Activated T-cell treated with anti-CD3 and anti-CD28 coated beads, Interleukin-2, amount 50 U/mL, for 4 hours (primary cell): ENCODE results near the gene HDAC4. TPM values are rescaled to one million over a fixed set of nuclear protein-coding genes. Genes with fewer than 3 reads are reported as not detected.

Source experiments
- ATAC-seq, 2 donors: fragments of 200-7000 bp; cut with Tn5 transposase; one replicate each; pipeline ENCODE4 v1.10.0; 2021
- DNase-seq: peaks from one replicate; pipeline ENCODE4 v3.0.0-alpha.2; 2020
- H3K27me3 Mint-ChIP-seq: one replicate; pipeline ENCODE4 v1.8.0; 2021; ENCODE audit warnings: low read depth, mixed read lengths
- H3K36me3 Mint-ChIP-seq: one replicate; pipeline ENCODE4 v1.8.0; 2022; ENCODE audit warnings: mixed read lengths; ENCODE audit not compliant: insufficient read depth
- H3K4me1 Mint-ChIP-seq: one replicate; pipeline ENCODE4 v1.8.0; 2021; ENCODE audit warnings: low read depth, mixed read lengths
- H3K4me3 Mint-ChIP-seq: one replicate; pipeline ENCODE4 v1.8.0; 2021; ENCODE audit warnings: mild to moderate bottlenecking, moderate library complexity, mixed read lengths
- H3K9me3 Mint-ChIP-seq: one replicate; pipeline ENCODE4 v1.8.0; 2021; ENCODE audit warnings: mixed read lengths
- total RNA-seq, 3 donors: library from RNA; stranded (reverse); gene quantifications; one replicate each; pipeline ENCODE4 v1.2.1, GENCODE V29; 2021

Gene HDAC4
- total RNA-seq, 3 donors from 2014 or later: 30.4 to 34.1 (median 31.9) TPM

DNA sequence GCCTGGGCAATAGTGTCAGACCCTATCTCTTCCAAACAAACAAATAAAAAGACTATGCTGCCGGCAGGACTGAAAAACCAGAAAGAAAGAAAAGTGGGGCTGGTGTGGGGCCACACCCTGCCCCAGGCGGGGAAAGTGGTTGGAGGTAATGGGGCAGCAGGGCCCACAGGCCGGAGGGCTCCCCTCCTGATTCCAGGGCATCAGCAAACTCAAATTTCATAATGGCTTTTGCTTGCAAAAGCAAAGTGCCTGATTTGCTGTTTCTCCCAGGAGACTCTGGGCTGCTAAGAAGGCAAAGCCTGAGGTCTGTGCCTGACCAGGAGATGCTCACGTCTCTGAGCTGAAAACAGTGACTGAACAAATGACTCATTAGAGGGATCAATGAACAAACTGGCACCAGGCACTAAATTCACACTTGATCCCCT lies 121.9 kb downstream of the HDAC4 start:
- no peaks in the 10 kb centered on the region for H3K27me3 Mint-ChIP-seq

DNA sequence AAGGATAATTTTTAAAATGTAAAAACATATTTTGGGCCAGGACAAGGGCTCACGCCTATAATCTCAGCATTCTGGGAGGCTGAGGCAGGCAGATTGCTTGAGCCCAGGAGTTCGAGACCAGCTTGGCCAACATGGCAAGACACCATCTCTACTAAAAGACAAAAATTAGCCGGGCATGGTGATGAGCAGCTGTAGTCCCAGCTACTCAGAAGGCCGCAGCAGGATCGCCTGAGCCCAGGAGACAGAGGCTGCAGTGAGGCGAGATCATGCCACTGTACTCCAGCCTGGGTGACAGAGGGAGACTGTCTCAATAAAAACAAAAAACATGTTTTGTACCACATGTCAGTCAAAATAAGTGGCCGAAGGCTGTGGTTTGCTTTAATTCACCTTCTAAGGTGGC lies 122.5 kb downstream of the HDAC4 start:
- Mint-ChIP-seq H3K9me3 (no peaks in the 10 kb centered on the region), H3K36me3 (no peaks in the 10 kb centered on the region), H3K4me1 (peaks cover 47% of the 10 kb centered on the region), H3K4me3 (no peak overlapping the region), H3K27me3 (no peaks in the 10 kb centered on the region)
- ATAC-seq (no peak), DNase-seq (no peak)

More for the DNA sequence above, 121.9 kb downstream of the HDAC4 start:
- no peak for ATAC-seq
- Mint-ChIP-seq H3K9me3 (no peaks in the 10 kb centered on the region), H3K4me1 (peaks cover 46% of the 10 kb centered on the region), H3K36me3 (no peaks in the 10 kb centered on the region), H3K4me3 (no peak overlapping the region)
- DNase-seq: no peak

DNA sequence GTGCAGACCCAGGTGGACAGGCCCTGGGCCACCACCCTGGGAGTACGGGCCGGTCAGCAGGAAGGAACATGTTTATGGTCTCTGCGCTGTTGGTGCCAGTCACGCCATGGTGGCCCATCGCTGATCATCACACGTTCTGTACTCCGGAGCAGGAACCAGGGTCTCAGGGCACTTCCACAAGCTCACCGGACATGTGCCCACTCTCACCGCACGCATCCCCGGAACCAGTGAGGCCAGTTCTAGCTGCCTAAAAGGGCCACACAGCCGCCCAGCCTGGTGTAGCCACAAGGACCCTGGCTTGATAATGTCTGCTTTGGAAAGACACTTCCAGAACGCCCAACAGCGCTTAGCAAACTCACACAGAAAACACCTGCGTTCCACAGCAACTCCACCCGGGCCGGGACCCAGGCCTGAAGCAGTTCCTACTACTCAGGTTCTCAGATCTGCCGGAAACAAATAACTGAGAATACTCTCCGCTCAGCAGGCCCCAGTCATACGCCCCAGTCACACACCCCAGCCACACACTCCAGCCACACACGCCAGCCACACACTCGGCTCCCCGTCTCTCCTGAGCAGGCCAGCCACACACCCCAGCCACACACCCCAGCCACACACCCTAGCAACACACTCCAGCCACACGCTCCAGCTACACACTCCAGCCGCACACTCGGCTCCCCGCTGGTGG lies 123.3 kb downstream of the HDAC4 start:
- Mint-ChIP-seq H3K9me3 (no peaks in the 10 kb centered on the region), H3K27me3 (no peaks in the 10 kb centered on the region), H3K36me3 (peaks cover 3% of the 10 kb centered on the region), H3K4me3 (no peak overlapping the region), H3K4me1 (peaks cover 53% of the 10 kb centered on the region)
- DNase-seq: no peak
- ATAC-seq: no peak

DNA sequence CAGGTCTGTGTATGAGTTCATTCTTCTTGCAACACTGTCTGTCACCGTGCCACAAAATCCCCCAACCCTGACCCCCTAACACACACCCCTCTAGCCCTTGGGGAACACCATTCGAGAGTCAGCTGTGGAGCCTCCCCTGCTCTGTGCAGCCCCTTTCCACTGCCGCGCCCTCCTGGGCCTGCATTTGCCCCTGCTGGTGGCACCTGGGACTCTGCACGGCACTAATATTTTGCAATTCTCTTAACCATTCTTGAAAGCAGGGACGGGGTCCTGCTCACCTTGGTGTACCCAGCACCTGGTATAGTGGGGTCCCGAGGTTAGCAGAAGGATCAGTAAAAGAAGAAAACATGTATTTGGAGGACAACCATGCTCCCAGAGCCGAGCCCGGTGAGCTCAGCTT lies 124.0 kb downstream of the HDAC4 start:
- no peak for DNase-seq
- H3K9me3 Mint-ChIP-seq: no peaks in the 10 kb centered on the region

DNA sequence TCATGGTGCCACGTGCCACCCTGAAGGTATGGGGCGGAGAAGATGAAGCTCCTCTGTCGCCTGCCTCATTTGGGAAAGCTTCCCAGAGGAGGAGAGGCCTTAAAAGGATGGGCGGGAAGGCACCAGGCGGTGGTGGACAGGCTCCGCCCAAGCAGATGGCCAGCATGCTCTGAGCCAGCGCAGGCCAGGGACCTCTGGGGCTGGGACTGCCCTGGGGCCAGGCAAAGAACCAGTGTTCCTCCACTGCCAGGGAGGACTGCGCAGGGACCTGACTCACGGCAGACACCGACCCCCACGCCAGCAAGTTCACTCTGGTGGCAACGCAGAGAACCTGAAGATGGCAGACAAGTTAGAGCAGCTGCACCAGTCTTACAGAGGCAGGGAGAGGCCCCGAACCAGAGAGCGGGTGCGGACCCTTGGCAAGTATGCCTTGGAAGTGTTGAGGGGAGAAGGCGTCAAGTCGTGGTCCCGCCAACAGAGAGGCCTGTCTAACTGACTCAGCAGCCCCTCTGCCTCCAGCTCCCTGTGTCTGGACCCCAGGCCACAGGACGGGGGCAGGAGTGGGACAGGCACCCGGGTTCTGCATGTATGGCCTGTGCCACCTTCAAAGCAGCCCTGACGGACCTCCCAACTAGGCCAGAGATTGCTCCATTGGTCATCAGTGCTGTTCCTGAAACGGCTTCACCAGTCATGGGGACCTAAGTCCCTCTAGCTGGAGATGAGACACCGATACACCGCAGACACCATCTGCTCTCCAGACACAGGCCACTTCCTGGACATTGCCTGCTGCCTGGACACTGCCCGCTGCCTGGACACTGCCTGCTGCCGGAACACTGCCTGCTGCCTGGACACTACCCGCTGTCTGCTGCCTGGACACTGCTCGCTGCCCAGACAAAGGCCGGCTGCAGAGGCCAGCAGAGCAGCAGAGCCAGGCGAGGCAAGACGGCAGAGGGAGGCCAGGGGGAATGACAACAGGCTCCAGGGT lies 124.7 kb downstream of the HDAC4 start:
- DNase-seq (no peak), ATAC-seq (no peak)
- H3K9me3 Mint-ChIP-seq: no peaks in the 10 kb centered on the region
- H3K4me1 Mint-ChIP-seq: peaks cover 62% of the 10 kb centered on the region
- H3K27me3 Mint-ChIP-seq: no peaks in the 10 kb centered on the region
- peaks cover 6% of the 10 kb centered on the region for H3K36me3 Mint-ChIP-seq
- no peak overlapping the region for H3K4me3 Mint-ChIP-seq

More for the DNA sequence above, 124.0 kb downstream of the HDAC4 start:
- no peak for ATAC-seq
- peaks cover 59% of the 10 kb centered on the region for H3K4me1 Mint-ChIP-seq
- no peaks in the 10 kb centered on the region for H3K27me3 Mint-ChIP-seq
- H3K36me3 Mint-ChIP-seq: peaks cover 6% of the 10 kb centered on the region
- H3K4me3 Mint-ChIP-seq: no peak overlapping the region

DNA sequence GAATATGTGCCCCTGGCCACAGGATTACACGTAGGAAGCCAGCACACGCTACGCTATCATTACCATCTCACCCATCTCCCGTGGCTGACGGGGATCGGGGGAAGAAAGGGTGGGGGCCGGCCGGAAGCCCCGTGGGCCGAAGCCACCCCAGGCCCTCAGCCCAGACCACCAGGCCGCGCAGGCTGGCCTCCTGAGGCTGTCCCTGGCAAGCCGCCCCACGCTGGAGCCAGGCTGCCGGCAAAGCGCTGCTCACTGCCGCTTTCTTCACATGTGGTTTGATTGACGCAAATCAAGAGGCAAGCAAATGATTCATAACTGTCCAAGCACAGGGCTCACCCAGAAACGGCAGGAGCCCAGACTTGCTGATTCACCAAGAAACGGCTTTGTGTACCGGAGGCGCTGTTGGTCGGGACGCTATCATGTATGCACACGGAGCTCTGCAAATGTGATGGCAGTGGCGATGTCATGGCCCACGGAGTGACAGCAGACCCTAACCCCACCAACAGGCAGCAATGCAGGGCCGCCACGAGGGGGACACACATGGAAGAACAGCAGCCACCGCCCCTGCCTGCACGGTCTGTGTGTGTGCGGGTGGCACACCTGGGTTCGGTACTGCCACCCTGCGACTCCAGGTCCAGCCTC lies 125.7 kb downstream of the HDAC4 start:
- Mint-ChIP-seq H3K9me3 (no peaks in the 10 kb centered on the region), H3K4me1 (peaks cover 66% of the 10 kb centered on the region), H3K27me3 (no peaks in the 10 kb centered on the region), H3K4me3 (peak overlapping the region; percentile 72), H3K36me3 (peaks cover 7% of the 10 kb centered on the region)
- DNase-seq (peak; percentile 77), ATAC-seq (peak; percentile 88 to 89)

DNA sequence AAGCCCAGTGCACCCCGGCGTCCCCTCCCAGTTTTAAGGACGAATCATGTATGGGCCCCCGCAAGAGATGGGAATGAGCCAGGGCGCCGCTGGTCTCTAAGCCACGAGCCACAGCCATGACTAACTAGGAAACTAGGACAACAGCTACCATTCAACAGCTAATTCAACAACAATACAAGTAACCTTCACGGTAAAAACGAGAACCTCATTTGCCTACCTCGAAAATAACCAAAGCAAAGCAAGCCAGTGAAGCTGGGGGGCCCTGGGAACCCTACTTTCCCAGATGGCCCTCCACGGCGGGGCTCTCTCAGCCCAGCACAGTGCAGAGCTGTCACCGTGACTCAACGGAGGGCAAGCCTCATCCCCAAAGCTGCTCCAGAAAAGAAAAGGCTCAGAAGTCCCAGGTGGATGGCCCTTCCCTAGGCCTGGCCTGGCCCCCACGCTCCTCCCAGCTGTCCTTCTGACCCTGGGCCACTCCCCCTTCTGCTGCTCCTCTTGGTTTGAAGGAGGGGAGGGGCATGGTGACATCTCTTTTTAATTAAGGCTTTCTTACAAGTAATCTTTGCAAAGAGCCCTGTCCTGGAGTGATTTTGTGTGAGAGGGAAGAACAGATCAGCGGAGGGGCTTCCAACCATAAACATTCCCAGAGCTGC lies 126.3 kb downstream of the HDAC4 start:
- DNase-seq (no peak), ATAC-seq (peak; percentile 47 to 49)
- no peaks in the 10 kb centered on the region for H3K9me3 Mint-ChIP-seq
- peaks cover 73% of the 10 kb centered on the region for H3K4me1 Mint-ChIP-seq
- peak overlapping the region; percentile 72 for H3K4me3 Mint-ChIP-seq
- H3K36me3 Mint-ChIP-seq: peaks cover 8% of the 10 kb centered on the region
- no peaks in the 10 kb centered on the region for H3K27me3 Mint-ChIP-seq

DNA sequence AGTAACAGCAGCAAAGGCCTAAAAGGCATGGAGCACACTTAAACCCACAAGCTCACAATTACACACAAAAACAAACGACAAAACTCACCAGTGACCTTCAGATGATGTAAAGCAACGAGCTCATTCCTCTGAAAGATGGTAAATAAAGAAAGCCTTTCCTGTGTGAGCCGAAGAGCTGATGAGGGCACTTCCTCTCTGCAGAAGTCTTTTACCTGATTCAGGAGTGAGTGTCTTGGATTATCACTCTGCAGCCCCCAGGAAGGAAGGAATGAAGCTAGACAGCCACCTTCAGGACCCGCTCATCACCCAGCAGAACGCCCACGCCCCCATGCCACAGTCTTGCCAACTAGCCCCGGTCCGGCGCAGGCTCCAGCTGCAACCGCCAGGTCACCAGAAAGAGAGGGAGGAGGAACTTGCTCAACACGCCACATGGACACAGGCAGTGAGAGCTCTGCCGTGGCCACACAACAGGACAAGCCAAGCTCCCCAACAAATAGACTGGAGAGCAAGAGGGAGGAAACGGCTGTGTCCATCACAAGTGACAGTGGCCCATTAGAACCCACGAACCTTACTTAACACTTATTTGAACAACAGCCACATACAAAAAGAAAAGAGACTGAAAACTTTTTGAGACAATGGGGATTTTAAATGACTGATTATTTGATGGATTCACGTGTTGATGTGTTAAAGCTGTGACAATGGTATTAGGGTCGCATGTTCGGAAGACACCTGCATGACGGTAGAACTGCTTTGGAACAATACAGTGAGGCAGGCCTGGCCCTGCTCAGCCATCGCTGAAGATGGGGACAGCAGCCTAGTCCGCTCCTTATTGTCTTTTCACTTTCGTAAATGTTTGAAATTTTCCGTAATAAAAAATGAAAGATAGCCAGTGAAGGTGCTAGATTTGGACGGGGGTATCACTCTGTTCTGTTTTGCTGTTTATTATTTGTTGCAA lies 127.3 kb downstream of the HDAC4 start:
- Mint-ChIP-seq H3K9me3 (no peaks in the 10 kb centered on the region), H3K4me1 (peaks cover 73% of the 10 kb centered on the region), H3K36me3 (peaks cover 8% of the 10 kb centered on the region), H3K27me3 (no peaks in the 10 kb centered on the region), H3K4me3 (peak overlapping the region; percentile 9)
- DNase-seq: no peak
- ATAC-seq: no peak

DNA sequence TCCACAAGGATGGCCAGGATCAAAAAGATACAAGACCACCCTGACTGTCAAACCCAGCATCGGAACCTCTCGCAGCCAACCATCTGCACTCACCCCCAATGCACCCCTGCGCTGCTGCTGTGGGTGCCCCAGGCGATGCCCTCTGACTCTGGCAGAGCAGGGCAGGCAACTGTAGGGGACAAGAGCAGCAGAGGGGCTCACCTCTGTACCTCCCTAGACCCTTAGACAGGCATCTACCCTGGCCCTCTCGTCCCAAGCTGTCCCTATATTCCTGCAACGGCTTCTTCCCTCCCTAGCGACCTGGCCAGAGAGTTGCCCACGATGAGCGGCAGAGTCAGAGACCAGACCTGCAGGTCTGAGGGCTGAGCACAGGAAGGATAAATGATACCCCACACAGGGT lies 128.2 kb downstream of the HDAC4 start:
- no peak for ATAC-seq
- Mint-ChIP-seq H3K27me3 (no peaks in the 10 kb centered on the region), H3K36me3 (peaks cover 8% of the 10 kb centered on the region), H3K4me3 (no peak overlapping the region), H3K9me3 (no peaks in the 10 kb centered on the region), H3K4me1 (peaks cover 78% of the 10 kb centered on the region)
- DNase-seq: no peak

DNA sequence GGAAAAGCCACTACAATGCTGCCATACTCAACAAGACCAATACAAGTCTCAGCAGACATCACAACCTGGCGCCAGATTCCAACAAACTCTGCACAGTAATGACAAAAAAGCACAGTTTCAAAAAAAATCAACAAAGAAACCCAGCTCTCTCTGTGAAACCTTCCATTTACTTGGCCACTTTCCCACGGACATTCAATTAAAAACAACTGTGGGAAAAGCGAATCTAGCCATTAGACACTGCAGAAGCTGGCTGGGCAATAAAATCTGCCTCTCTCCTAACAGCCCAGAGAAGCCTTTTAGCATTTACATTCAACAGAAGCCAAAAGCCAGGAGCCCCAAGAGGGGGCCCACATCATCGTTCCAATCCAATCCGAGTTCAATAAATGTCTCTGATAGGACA lies 128.9 kb downstream of the HDAC4 start:
- no peak for DNase-seq
- Mint-ChIP-seq H3K27me3 (no peaks in the 10 kb centered on the region), H3K36me3 (peaks cover 8% of the 10 kb centered on the region), H3K4me3 (no peak overlapping the region), H3K4me1 (peaks cover 83% of the 10 kb centered on the region), H3K9me3 (no peaks in the 10 kb centered on the region)
- no peak for ATAC-seq

DNA sequence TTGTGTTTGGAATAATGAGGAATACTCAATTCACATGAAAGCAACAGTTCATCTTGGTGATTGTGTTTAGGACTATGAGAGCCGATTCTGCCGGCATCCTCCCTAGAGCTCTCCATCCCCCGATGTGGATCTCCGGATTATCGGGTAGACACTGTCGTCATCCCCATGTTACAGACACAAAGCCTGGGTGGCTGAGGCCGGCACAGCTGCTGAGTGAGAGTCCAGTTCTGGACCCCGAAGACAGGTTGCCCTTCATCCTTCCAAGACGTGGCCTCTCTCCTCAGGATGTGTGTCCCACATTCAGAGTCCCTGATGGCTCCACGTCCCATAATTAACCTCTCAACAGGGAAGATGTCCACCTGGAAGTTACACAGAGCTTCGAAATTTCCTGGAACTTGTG lies 129.3 kb downstream of the HDAC4 start:
- ATAC-seq: no peak
- Mint-ChIP-seq H3K4me1 (peaks cover 86% of the 10 kb centered on the region), H3K4me3 (no peak overlapping the region), H3K36me3 (peaks cover 8% of the 10 kb centered on the region), H3K9me3 (no peaks in the 10 kb centered on the region), H3K27me3 (no peaks in the 10 kb centered on the region)
- DNase-seq: no peak

DNA sequence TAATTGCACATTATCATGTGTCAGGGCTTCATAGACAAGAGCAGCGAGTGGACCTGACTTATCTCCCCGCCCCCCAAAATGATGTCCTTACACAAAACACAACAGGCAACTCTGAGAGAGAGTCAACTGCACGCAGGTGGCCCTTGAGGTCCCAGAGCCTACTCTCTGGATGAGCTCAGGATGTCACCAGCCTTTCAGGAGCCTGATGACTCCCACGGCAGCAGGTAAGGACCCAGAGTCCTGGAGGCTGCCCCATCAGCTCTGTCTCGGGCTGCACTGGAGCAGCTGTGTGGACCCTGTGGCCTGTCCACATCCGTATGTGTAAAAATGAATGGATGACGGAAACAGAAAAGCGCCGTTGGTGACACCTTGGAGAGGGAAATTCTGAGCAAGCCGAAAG lies 130.9 kb downstream of the HDAC4 start:
- H3K9me3 Mint-ChIP-seq: no peaks in the 10 kb centered on the region
- peaks cover 88% of the 10 kb centered on the region for H3K4me1 Mint-ChIP-seq
- peaks cover 8% of the 10 kb centered on the region for H3K36me3 Mint-ChIP-seq
- no peaks in the 10 kb centered on the region for H3K27me3 Mint-ChIP-seq
- H3K4me3 Mint-ChIP-seq: no peak overlapping the region
- DNase-seq (no peak), ATAC-seq (no peak)

DNA sequence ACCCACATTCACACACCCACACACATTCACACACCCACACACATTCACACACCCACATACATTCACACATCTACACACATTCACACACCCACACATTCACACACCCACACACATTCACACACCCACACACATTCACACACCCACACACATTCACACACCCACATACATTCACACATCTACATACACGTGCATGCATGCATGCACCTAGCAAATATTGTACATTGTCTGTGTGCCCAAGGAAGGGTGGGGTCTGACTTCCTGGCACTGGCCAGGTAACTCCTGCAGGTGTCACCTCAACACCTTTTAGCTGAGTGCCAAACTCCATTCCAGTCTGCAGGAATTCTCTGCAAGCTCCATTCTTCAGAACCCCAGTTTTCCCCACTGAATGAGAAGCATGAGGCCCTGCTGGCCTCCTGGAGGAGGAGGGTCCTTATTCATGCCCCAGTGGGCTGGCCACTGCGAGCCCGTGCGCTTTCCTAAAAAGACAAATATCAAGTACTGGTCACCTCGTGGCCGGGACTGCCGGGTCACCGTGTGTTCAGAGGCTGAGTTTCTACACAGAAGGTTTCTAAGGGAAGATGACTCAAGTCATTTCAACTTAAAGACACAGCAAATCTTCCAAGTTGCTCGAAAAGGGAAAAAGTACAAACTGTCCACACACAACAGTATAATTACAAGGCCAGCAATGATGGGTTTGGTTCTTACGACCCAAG lies 131.5 kb downstream of the HDAC4 start:
- H3K9me3 Mint-ChIP-seq: no peaks in the 10 kb centered on the region
- DNase-seq (peak; percentile 40), ATAC-seq (no peak)
- H3K4me3 Mint-ChIP-seq: peak overlapping the region; percentile 19
- peaks cover 8% of the 10 kb centered on the region for H3K36me3 Mint-ChIP-seq
- peaks cover 88% of the 10 kb centered on the region for H3K4me1 Mint-ChIP-seq
- no peaks in the 10 kb centered on the region for H3K27me3 Mint-ChIP-seq
